Muscle of arm (tissue), 12 donors: ENCODE results near the gene RPS6KA3. TPM values are rescaled to one million over a fixed set of nuclear protein-coding genes. Genes with fewer than 3 reads are reported as not detected.
"Not testable (repeated sequence)": the region's sequence is repeated elsewhere in the genome, so short reads cannot be mapped to it uniquely, and the experiment has no call there.

ENCODE experiments used
- DNase-seq: peaks from one replicate; pipeline ENCODE4 v3.0.0-alpha.2; 2013
- polyA plus RNA-seq, 12 donors: library from polyadenylated mRNA; unstranded; fragments of 120-200 nt; gene quantifications; one replicate each; pipeline ENCODE4 v1.2.1, GENCODE V29; 2013; ENCODE audit not compliant: insufficient read length in 12 of 12

The RPS6KA3 gene
- polyA plus RNA-seq, 12 donors, result 35.2 to 61.2 (median 46.5) TPM; not detected in 1

DNA sequence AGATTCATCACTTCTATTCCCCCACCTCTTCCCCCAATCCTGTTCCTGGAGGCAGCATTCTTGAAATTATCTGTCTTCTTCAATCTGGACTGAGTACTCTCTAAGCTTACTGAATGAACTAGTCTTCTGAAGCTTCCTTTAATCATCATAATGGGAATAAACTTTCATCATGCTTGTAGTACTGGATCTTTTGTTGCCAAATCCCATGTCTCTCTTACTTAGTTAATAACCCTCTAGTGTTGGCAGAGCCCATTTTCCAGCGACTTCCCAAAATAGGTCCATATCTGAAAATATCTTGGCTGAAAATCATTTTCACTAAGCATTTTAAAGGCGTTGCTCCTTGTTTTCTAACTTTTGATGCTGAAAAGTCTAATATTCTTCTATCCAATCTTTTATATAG is 39.6 kb downstream of the RPS6KA3 start:
- no peak for DNase-seq

DNA sequence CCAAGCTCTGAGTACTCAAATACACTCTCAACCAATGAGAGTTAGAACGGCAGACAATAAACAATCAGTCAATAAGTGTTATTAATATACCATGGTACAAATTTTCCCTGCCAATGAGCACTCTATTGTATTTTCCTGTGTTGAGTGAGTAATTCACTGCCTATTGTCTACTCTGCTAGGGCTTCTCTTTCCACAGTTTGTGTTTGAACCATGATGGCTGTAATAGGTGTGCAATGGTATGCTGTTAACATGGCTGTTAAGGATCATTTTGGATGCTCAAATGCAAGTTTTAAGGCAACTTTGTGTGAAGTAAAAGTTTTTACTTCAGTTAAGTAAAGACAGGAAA is 41.2 kb downstream of the RPS6KA3 start:
- no peak for DNase-seq

DNA sequence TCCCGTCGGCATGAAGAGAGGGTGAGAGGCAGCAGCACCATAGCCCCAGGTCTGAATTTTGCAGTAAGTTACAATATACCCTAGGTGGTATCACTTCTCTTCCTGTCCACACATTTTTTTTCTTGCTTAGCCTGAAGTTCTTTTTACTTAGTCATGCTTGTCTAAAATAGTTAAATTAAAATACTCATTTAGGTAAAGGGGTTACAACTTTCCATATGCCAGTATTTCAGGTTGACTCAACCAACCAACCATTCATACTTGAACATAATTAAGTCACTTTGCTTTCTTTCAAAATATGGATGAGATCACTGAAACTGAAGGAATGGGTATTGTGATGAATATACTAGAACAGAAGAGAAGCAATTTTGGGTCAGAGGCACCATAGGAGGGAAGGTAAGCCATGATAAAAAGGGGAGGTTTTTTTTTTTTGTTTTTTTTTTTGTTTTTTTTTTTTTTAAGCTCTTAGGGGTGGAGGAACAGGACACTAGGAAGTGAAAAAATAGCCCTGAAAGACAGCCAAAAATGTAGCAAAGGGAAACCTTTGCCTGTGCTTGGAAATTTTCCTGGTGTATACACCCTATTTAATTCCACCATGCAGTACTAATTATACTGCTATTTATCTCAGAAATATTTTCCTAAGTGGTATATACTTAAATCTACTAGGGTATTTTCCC is 41.8 kb downstream of the RPS6KA3 start:
- no peak for DNase-seq

DNA sequence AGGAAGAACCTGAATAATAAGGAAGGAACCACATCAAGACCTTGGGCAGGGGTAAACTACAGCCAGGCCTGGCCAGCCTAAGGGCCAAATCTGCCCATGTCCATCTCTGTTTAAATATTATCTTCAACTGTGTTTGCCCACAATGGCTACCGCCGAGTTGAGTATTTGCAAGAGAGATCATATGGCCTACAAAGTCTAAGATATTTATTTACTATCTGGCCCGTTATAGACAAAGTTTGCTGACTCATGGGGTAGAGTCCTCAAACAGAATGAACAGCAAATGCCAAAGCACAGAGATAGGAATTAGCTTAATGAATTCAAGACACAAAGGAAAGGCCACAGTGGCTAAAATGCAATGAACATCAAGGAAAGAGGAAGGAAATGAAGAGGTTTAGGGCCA is 44.8 kb downstream of the RPS6KA3 start:
- DNase-seq, result no peak

DNA sequence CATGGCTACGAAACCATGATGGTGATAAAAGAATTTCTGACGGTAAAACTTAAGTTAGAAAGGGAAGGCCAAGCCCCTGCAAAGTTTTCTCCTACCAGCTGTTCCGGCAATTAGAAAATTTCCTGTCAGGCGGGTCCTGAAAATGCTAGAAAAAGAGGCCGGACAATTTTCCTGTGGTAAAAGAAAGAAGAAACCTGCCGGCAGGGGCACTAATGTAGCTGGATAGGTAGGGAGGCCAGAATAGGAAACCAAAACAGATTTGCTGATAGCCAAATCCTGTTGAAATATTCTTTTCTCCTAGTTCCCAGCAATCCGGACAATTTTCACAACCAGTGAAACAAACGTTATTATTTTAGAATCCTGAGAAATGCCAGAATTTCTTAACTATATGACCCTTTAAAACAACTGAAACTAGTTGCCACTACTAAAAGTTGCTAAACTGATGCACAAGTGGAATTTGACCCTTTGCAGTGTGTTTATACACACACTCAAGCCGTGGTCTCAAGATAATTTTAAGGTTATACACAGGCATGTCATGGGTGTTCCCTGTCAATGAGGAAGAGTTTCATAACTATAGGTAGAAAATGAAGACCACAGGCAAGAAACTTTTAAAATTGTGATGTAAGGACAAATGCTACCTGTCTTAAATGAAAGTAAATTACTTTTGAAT is 47.7 kb downstream of the RPS6KA3 start:
- DNase-seq, result peak; percentile 11

DNA sequence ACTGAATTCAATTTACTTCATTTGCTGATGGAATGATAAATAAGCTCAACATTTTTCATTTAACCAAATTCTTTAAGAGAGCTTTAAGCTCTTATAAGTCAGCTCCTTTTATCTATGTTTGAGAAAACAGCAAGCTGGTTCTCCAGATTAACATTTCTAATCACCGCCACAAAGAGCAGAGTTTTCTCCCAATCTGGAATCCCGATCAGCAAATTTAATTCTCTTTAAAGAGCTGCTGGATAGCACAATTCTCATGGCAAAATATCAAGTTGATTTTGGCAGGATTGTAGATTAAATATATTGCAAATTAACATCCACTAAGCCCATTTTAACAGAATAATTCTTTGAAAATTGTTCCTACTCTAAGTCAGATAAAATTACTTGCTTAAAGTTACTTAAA is 48.8 kb downstream of the RPS6KA3 start:
- DNase-seq, result peak; percentile 4

DNA sequence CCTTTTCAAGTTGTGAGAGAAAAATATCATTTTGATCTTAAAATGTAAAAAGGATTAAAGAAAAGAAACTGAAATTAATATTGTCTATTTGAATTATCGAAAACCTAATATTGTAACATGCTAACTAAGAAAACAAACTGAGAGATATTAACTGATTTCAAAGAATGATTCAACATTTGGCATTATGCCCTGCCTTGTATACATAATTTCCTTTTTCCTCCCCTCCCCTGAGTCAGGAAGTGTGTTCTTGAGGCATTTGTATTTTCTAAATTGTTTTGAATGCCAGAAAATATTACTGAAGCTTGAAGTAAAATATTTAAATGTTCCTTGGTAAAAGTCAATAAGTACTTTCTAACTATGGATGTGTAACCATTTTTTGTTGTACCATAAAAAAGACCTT is 49.4 kb downstream of the RPS6KA3 start:
- peak; percentile 55 for DNase-seq

DNA sequence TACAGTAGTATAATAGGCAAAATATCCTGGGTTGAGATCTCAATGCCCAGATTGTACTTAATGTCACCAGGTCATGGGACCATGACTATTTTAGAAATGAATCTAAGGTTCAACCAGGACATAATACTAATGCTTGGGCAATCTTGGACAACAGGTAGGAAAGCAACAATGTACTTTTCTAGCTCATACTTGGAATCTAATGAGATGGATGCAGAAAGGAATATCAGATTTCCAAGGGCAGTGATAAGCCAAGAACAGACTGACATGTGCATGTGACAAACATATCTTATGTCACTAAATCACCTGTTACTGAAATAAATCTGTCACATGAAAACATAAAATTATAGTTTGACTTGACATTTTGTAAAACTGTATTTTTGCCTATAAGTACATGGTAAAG is 51.1 kb downstream of the RPS6KA3 start:
- no peak for DNase-seq

DNA sequence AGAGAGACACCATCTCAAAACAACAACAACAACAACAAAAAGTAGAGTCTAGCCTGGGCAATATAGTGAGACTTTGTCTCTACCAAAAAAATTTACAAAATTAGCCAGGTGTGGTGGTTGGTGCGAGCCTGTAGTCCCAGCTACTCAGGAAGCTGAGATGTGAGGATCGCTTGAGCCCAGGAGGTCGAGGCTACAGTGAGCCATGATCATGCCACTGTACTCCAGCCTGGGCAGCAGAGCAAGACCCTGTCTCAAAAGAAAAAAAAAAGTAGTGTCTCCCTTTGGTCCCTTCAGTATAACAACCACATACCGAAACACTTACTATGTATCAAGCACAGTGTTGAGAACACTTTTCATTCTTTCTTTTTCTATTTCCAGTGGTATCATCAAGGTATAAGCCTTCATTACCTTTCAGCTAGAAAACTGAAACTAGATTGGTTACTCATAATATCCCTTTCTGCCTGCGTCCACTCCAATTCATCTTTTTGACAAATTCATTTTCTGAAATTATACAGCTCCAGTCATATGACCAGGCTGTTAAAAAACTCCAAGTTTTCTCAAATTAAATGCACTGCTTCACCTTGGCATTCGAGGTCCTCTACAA is 54.1 kb downstream of the RPS6KA3 start:
- no peak for DNase-seq

DNA sequence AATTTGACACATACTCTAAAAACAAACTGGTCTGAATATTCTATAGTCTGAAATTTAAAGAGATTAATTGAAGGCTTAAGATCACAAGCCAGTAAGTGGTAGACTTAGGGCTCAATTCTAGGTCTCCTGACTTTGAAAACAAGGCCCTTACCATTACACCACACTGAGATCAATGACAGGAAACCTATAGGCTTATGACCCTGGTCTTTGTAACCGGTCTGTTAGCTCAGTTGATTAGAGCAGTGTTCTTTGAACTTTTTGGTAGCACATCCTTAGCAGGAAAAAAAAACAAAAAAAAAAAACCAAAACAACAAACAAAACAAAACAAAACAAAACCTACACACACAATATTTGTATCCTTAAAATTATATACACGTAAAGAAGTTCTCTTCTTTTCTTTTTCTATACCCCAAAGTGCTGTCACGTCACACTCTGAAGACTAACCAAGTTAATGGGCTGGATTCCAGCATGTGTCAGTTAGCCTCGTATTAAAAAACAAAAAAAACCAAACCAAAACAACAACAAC is 55.4 kb downstream of the RPS6KA3 start:
- DNase-seq, result no peak

DNA sequence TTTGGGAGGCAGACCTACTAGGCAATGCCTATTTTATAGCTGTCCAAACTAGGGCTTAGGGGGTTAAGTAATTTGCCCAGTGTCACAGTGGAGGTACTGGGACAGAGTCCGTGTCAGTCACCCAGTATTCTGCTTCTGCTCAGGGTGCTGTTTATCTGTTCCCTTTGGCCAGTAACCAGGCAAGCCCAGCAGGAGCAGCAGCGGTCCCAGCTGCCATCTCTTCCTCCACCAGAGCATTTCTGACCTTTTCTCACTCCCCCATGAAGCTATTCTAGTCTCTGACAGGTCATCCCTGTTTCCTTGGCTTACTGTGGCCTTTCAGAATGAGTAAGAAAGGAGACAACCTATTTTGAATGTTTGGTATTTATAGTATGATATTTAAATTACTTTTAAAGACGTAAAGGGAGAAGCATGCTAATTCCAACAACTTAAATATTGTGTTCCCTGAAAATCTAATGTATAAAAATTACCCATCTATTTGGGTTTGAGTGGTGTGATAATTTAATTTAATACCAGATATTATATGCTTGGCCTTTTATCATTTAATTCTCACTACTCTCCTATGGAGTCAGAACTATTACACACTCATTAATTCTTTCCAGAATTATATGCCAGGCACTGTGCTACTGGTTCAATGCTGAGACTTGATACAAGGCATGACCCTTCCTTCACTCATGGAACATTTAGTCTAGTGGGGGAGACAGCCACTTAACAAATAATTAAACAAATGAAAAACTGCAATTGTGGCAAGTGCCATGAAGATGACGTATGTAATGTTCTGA is 60.6 kb downstream of the RPS6KA3 start:
- no peak for DNase-seq

DNA sequence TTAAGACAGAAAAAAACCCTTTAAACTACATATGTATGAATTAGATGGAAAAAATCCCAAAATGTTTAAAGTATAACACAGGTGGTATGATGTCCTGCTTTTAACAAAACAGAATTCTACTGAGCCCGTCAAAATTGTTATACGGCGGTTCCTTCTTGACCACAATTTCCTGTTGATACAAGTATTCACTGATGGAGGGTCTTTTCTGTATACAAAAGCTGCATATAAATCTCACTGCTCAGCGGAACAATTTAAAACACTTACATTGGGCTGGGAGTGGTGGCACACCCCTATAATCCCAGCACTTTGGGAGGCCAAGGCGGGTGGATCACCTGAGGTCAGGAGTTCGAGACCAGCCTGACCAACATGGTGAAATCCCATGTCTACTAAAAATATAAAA is 62.4 kb downstream of the RPS6KA3 start:
- DNase-seq, result no peak

DNA sequence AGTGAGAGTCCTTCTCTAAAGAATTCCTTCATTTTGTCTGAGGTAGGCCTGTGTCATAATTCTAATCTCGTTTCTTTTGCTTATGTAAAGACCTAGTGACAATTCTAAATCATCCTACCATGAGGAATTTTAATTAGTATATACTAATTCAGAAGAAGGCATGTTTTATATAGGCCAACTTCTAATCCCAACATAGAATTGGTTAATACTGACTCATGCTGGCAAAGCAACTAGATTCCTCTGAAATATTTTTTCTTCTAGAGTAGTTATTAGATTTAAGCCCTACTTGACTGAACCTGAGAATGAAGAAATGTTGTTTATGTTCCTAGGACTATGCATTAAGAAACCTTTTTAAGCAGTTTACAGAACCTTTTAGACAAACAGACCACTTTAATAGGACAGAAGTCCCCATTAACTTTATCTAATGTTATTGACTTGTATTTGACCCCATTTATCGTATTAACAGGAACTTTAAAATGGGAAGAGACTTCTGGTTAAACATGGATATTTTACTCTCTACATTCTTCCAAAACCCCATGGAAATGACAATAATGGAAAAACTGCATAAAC is 69.0 kb downstream of the RPS6KA3 start:
- DNase-seq, result no peak

DNA sequence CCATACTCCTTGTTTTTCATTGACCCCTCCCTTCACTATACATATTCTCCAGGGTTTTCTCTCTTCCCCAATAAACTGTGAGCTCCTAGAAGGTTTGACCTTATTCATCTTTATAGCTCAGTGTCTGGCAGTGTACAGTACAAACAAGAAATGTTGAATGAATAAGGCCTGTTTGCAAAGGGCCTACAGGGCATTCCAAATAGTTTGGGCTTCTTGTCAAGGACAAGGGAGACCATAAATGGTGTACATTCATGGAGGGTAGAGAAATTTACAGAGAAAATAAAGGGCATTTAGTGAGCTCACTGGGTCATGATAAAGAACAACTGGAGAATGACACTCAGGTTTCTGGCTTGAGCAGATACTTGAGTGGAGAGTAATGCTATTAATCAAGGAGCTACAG is 77.5 kb downstream of the RPS6KA3 start:
- DNase-seq, result no peak

DNA sequence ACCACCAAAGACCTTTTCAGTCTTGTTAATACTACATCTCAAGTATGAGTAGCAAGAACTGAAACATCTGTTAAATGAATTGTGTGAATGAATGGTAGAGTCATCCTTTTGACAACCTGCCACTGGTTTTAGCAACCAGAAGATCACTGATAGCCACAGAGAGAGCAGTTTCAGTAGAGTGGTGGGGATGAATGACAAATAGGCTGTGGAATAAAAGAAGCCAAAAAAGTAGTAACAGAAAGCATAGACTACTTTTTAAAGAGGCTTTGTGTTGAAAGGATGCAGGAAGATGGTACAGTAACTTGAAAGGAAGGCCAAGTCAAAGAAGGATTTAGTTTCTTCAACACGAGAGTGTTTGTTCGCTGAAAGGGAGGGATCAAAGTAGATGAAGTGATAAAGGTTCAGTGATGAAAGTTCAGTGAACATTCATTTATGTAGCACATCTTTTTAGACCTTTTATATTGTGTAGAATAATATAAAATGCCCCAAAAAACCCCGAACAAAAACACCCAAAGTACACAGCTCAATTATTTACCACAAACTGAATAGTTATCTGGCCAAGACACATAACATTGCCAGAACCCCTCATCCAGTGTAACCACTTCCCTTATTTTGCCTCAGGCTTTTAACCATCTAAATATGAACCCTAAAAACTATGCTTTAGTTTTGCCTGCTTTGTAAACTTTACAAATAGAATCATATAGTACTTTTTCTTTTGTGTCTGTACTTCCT is 84.9 kb downstream of the RPS6KA3 start:
- DNase-seq, result no peak

DNA sequence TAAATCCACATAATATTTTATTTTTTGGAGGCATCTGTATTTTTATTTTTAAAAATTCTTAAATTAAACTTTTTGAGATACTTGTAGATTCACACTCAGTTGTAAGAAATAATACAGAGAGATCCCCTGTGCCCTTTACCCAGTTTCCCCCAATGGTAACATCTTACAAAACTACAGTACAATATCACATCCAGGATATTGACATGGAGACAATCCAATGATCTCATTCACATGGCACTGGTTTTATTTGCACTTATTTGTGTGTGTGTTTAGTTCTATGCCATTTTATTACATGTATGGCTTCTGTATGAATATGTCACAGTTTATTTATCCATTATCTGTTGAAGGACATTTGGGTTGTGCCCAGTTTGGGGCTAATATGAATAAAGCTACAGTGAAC is 89.6 kb downstream of the RPS6KA3 start:
- no peak for DNase-seq

DNA sequence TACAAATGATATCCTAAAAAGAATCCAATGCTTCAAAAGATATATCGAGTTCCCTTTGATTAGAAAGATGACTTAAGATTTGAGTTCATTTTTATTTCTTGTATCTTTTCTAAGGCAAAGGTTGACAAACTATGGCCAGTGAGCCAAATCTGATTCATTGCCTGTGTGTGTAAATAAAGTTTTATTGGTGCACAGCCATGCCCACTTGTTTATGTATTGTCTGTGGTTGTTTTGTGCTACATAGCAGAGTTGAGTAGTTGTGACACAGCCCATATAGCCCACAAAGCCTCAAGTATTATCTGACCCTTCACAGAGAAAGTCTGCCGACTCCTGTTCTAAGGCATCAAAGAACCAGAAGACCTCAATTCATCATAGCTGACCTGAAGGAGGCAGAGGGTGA is 92.9 kb downstream of the RPS6KA3 start:
- no peak for DNase-seq

DNA sequence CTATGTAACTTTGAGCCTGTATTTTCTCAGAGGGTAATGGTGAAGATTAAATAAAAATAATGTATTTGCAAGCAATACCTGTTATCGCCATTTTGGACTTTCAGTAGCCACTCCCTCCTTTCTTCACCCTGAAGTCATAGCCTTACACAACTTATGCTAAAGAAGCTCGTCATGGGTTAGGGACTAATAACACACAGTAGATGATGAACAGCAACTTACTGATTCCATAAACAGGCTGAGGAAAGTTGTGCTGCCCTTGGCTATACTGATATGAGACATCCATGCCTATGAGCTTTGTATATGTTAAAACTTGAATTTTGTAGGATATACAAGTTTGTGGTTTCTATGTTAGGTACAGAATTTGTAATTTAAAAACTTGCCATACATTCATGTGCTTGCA is 93.4 kb downstream of the RPS6KA3 start:
- DNase-seq, result no peak

DNA sequence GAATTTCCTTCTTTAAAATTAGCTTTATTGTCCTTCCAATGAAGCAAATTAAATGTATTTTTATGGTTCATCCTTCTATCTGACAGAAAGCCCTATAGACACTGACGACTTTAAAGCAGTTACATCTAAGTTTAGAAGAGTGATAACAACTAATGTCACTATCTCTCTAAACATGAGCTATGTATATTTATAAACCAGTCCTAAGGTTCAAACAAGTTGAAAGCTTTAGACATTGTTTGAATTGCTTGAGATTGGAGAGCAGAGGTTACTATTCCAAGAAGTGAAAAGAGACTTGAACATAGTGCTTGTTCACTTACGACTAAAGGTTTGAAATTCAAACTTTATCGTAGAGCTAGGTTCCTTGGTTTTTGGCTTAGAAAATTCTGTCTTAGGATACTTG is 94.8 kb downstream of the RPS6KA3 start:
- no peak for DNase-seq

DNA sequence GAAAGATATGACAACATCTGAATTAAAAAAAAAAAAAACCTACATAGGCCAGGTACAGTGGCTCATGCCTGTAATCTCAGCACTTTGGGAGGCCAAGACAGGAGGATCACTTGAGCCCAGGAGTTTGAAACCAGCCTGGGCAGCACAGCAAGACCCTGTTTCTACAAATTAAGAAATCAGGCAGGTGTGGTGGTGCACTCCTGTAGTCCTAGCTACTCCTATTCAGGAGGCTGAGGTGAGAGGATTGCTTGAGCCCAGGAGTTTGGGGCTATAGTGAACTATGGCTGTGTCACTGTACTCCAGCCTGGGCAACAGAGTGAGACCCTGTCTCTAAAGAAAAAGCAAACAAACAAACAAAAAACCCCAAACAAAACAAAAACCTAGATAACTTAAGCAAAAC is 104.2 kb downstream of the RPS6KA3 start:
- DNase-seq, result not testable (repeated sequence)

DNA sequence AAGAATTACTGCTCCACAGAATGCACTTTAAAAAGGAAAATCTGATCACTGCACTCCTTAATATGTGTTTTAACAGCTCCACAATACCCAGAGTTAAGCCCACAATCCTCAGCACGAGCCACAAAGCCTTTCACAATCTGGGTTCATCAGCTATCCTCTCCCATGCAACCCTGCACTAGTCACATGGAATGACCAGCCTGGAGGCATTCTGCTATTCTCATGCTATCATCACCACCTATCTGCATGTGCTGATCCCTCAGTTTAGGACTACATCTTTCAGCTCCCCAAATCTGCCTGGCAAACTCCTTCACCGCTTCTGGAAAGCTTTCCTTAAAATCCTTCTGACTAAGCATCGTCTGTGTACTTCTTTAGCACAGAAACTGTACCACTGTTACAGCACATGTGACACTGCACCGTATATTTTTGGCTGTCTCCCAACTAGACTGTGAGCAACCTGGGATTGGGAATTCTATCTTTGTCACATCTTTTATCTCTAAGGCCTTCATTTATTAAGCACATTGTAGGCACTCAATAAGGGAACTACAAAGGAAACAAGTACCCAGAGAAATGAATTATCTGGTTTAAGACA is 106.8 kb downstream of the RPS6KA3 start:
- DNase-seq, result no peak
